ES-I3 (cell line): ENCODE results near the gene ZNF492.
"Not testable (repeated sequence)": the region's sequence is repeated elsewhere in the genome, so short reads cannot be mapped to it uniquely, and the experiment has no call there.

Source experiments
- H3K36me3 ChIP-seq: 2 replicates; pipeline ENCODE4 v1.6.1; 2013; ENCODE audit warnings: mild to moderate bottlenecking, low read length, control low read depth, moderate library complexity; ENCODE audit not compliant: insufficient read depth
- H3K4me1 ChIP-seq: 2 replicates; pipeline ENCODE4 v1.6.1; 2013; ENCODE audit warnings: mild to moderate bottlenecking, control low read depth, low read length; ENCODE audit not compliant: insufficient read depth
- H3K9ac ChIP-seq: 2 replicates; pipeline ENCODE4 v1.6.1; 2013; ENCODE audit warnings: low read depth, mild to moderate bottlenecking, low read length, moderate library complexity
- H3K9me3 ChIP-seq: 2 replicates; pipeline ENCODE4 v1.6.1; 2013; ENCODE audit warnings: mild to moderate bottlenecking, low read length, moderate library complexity; ENCODE audit not compliant: control insufficient read depth, insufficient read depth

Gene ZNF492

GRCh38 chr19:22623841-22624221, 10.3 kb upstream of the ZNF492 start:
- Histone ChIP-seq H3K9ac (no peak overlapping the region), H3K4me1 (no peaks in the 10 kb centered on the region), H3K36me3 (no peaks in the 10 kb centered on the region), H3K9me3 (no peaks in the 10 kb centered on the region)

GRCh38 chr19:22625266-22626035, 8.7 kb upstream of the ZNF492 start:
- Histone ChIP-seq H3K9me3 (no peaks in the 10 kb centered on the region), H3K36me3 (no peaks in the 10 kb centered on the region), H3K9ac (no peak overlapping the region), H3K4me1 (no peaks in the 10 kb centered on the region)

GRCh38 chr19:22627526-22627925, 6.6 kb upstream of the ZNF492 start:
- no peaks in the 10 kb centered on the region for H3K4me1 ChIP-seq
- H3K9ac ChIP-seq: no peak overlapping the region
- no peaks in the 10 kb centered on the region for H3K36me3 ChIP-seq
- H3K9me3 ChIP-seq: no peaks in the 10 kb centered on the region

- H3K9me3 ChIP-seq: no peaks in the 10 kb centered on the region
- H3K4me1 ChIP-seq: no peaks in the 10 kb centered on the region
- H3K9ac ChIP-seq: no peak overlapping the region
- H3K36me3 ChIP-seq: no peaks in the 10 kb centered on the region
These were observed 5.7 kb upstream of the ZNF492 start for GRCh38 chr19:22628401-22628800.

GRCh38 chr19:22634450-22634827, 315 bp downstream of the ZNF492 start:
- Histone ChIP-seq H3K36me3 (no peaks in the 10 kb centered on the region), H3K9ac (no peak overlapping the region), H3K4me1 (no peaks in the 10 kb centered on the region), H3K9me3 (no peaks in the 10 kb centered on the region)

GRCh38 chr19:22685493-22685892, 51.4 kb downstream of the ZNF492 start:
- H3K9me3 ChIP-seq, H3K36me3 ChIP-seq, H3K9ac ChIP-seq, H3K4me1 ChIP-seq: not testable (repeated sequence)

GRCh38 chr19:22702661-22703060, 68.5 kb downstream of the ZNF492 start:
- H3K4me1 ChIP-seq, H3K9me3 ChIP-seq, H3K36me3 ChIP-seq, H3K9ac ChIP-seq: not testable (repeated sequence)

- H3K4me1 ChIP-seq, H3K9ac ChIP-seq, H3K9me3 ChIP-seq, H3K36me3 ChIP-seq: not testable (repeated sequence)
These were observed 69.0 kb downstream of the ZNF492 start for GRCh38 chr19:22703096-22703495.

GRCh38 chr19:22708983-22709382, 74.9 kb downstream of the ZNF492 start:
- no peaks in the 10 kb centered on the region; the same call in 1 of the 2 replicates for H3K9me3 ChIP-seq
- H3K36me3 ChIP-seq: no peaks in the 10 kb centered on the region
- H3K9ac ChIP-seq: no peak overlapping the region
- H3K4me1 ChIP-seq: no peaks in the 10 kb centered on the region
